T-cell (primary cell): ENCODE results near the gene LMX1B. TPM values are rescaled to one million over a fixed set of nuclear protein-coding genes. Genes with fewer than 3 reads are reported as not detected.

ENCODE experiments used
- ATAC-seq, 4 experiments: fragments of 200-7000 bp in 3 of 4; fragments of 150-1000 bp in 1 of 4; cut with Tn5 transposase; replicated peaks in 1 of 4; 1 replicate in 3 of 4; 2 replicates in 1 of 4; pipeline ENCODE4 v1.10.0; 2021; ENCODE audit warnings: moderate library complexity in 3 of 4, mild to moderate bottlenecking in 2 of 4, moderate number of reproducible peaks in 1 of 4
- CTCF ChIA-PET, 2 donors: fragments of 300-600 bp; sonication (Branson Sonifier 250); formaldehyde crosslinking; loops; one replicate each; lab custom pipeline; 2022; ENCODE audit warnings: antibody characterized with exemption in 2 of 2; lab: Charles Lee
- POLR2A ChIA-PET, 2 donors: fragments of 300-600 bp; sonication (Branson Sonifier 250); formaldehyde crosslinking; loops; one replicate each; lab custom pipeline; 2022; ENCODE audit warnings: antibody characterized with exemption in 2 of 2; lab: Charles Lee
- DNase-seq, 35 experiments: peaks; one replicate each; pipeline versions ENCODE4 v3.0.0 to v3.0.0-alpha.2; 2013 to 2023
- H3K27ac ChIP-seq: one replicate; pipeline ENCODE4 v1.5.1; 2013; ENCODE audit warnings: low read length
- H3K27me3 ChIP-seq, 2 experiments: replicated peaks in 1 of 2; 1 replicate in 1 of 2; 2 replicates in 1 of 2; pipeline versions ENCODE4 v1.6.1 to v1.7.0; 2013; ENCODE audit warnings: low read length in 1 of 2, mixed read lengths in 1 of 2; ENCODE audit not compliant: control insufficient read depth in 2 of 2, insufficient read depth in 2 of 2; ENCODE audit errors: extremely low read depth in 1 of 2
- H3K36me3 ChIP-seq, 2 donors: 1 replicate in 1 of 2; 2 replicates in 1 of 2; pipeline versions ENCODE4 v1.6.1 to v1.7.0; 2013; ENCODE audit warnings: low read length in 1 of 2; ENCODE audit not compliant: control insufficient read depth in 2 of 2, insufficient read depth in 1 of 2; ENCODE audit errors: extremely low read depth in 1 of 2
- H3K4me1 ChIP-seq, 2 experiments: 1 replicate in 1 of 2; 2 replicates in 1 of 2; pipeline versions ENCODE4 v1.6.1 to v1.7.0; 2013; ENCODE audit warnings: low read length in 2 of 2, mixed read lengths in 1 of 2; ENCODE audit not compliant: insufficient read depth in 2 of 2, control insufficient read depth in 1 of 2; ENCODE audit errors: extremely low read depth in 1 of 2
- H3K4me3 ChIP-seq, 2 donors: 1 replicate in 1 of 2; 2 replicates in 1 of 2; pipeline versions ENCODE4 v1.5.1 to v1.7.0; 2013; ENCODE audit warnings: mild to moderate bottlenecking in 2 of 2, low read length in 1 of 2, moderate library complexity in 1 of 2; ENCODE audit not compliant: control insufficient read depth in 1 of 2; ENCODE audit errors: extremely low read depth in 1 of 2
- H3K9me3 ChIP-seq: 2 replicates; pipeline ENCODE4 v1.7.0; 2013
- H3K27ac Mint-ChIP-seq, 2 donors: one replicate each; pipeline ENCODE4 v1.8.0; 2020 to 2021; ENCODE audit warnings: mild to moderate bottlenecking in 2 of 2, mixed read lengths in 2 of 2
- H3K27me3 Mint-ChIP-seq, 2 donors: one replicate each; pipeline ENCODE4 v1.8.0; 2021 to 2022; ENCODE audit warnings: mixed read lengths in 2 of 2
- H3K36me3 Mint-ChIP-seq: one replicate; pipeline ENCODE4 v1.8.0; 2021; ENCODE audit warnings: mixed read lengths
- H3K4me1 Mint-ChIP-seq, 3 donors: one replicate each; pipeline ENCODE4 v1.8.0; 2020 to 2022; ENCODE audit warnings: mixed read lengths in 3 of 3, mild to moderate bottlenecking in 1 of 3
- H3K4me3 Mint-ChIP-seq, 3 donors: one replicate each; pipeline ENCODE4 v1.8.0; 2020 to 2022; ENCODE audit warnings: mild to moderate bottlenecking in 3 of 3, mixed read lengths in 3 of 3, moderate library complexity in 3 of 3
- H3K9me3 Mint-ChIP-seq, 3 donors: one replicate each; pipeline ENCODE4 v1.8.0; 2020 to 2022; ENCODE audit warnings: mixed read lengths in 3 of 3
- WGBS: methylation state at CpG from one replicate; pipeline ENCODE4 v1.1.5; 2013; ENCODE audit warnings: missing lambda C conversion rate; ENCODE audit not compliant: insufficient coverage; 5-methylcytosine and 5-hydroxymethylcytosine counted together
- total RNA-seq, 35 experiments: library from RNA in 6 of 35; stranded (reverse) in 6 of 35; fragments of 120-200 nt in 1 of 35; gene quantifications; one replicate each; pipeline versions ENCODE4 v1.2.1 to v1.2.4 and lab custom pipeline; 2013 to 2026

The LMX1B gene
- total RNA-seq, 5 donors from 2014 or later (not counting 1 experiment from before 2014, with no cell fraction given): not detected

- Histone ChIP-seq H3K9me3 (no peaks in the 10 kb centered on the region), H3K4me3 (no peak overlapping the region), H3K36me3 (no peaks in the 10 kb centered on the region), H3K4me1 (peaks cover 0 to 7% of the 10 kb centered on the region in 2 experiments), H3K27me3 (peaks cover 2 to 74% of the 10 kb centered on the region in 2 experiments), H3K27ac (no peak overlapping the region)
- ChIA-PET CTCF (no interaction called here), POLR2A (no interaction called here)
- Mint-ChIP-seq H3K27ac (no peak overlapping the region), H3K9me3 (no peaks in the 10 kb centered on the region), H3K4me3 (no peak overlapping the region), H3K36me3 (no peaks in the 10 kb centered on the region), H3K27me3 (peaks cover 28 to 48% of the 10 kb centered on the region in 2 donors), H3K4me1 (peaks cover 0 to 2% (median 1%) of the 10 kb centered on the region in 3 donors)
- DNase-seq (no peak), ATAC-seq (no peak)
- 95% methylated on average over 16 of the region's 17 CpGs for WGBS
Measured at GRCh38 chr9:126661122-126661520, 47.4 kb downstream of the LMX1B start.

- H3K9me3 ChIP-seq: no peaks in the 10 kb centered on the region
- WGBS: 55% methylated on average over 6 of the region's 15 CpGs
- Mint-ChIP-seq H3K36me3 (no peaks in the 10 kb centered on the region), H3K4me3 (no peak overlapping the region), H3K27ac (no peak overlapping the region), H3K4me1 (peaks cover 0 to 7% (median 1%) of the 10 kb centered on the region in 3 donors), H3K9me3 (no peaks in the 10 kb centered on the region), H3K27me3 (peaks cover 30 to 49% of the 10 kb centered on the region in 2 donors)
- ATAC-seq (no peak), DNase-seq (no peak)
- H3K27ac ChIP-seq: no peak overlapping the region
- peaks cover 0 to 73% of the 10 kb centered on the region in 2 experiments for H3K27me3 ChIP-seq
- H3K36me3 ChIP-seq: no peaks in the 10 kb centered on the region
- peaks cover 0 to 7% of the 10 kb centered on the region in 2 experiments for H3K4me1 ChIP-seq
- POLR2A ChIA-PET: no interaction called here
- H3K4me3 ChIP-seq: no peak overlapping the region
- CTCF ChIA-PET: no interaction called here
Measured at GRCh38 chr9:126661521-126662251, 48.0 kb downstream of the LMX1B start.

GRCh38 chr9:126663661-126664072 lies 49.9 kb downstream of the LMX1B start:
- CTCF ChIA-PET: no interaction called here
- DNase-seq: no peak
- Mint-ChIP-seq H3K4me3 (no peak overlapping the region), H3K27me3 (peaks cover 26 to 37% of the 10 kb centered on the region in 2 donors), H3K4me1 (peaks cover 0 to 7% (median 1%) of the 10 kb centered on the region in 3 donors), H3K9me3 (no peaks in the 10 kb centered on the region), H3K27ac (no peak overlapping the region), H3K36me3 (no peaks in the 10 kb centered on the region)
- WGBS: 72% methylated on average over 7 of the region's 7 CpGs
- Histone ChIP-seq H3K4me3 (no peak overlapping the region), H3K4me1 (peaks cover 0 to 7% of the 10 kb centered on the region in 2 experiments), H3K9me3 (no peaks in the 10 kb centered on the region), H3K27ac (no peak overlapping the region), H3K36me3 (no peaks in the 10 kb centered on the region), H3K27me3 (peaks cover 0 to 77% of the 10 kb centered on the region in 2 experiments)
- POLR2A ChIA-PET: no interaction called here
- ATAC-seq: no peak

GRCh38 chr9:126664900-126665643 lies 51.3 kb downstream of the LMX1B start:
- CTCF ChIA-PET: interaction anchor here in 1 of 2 donors (0.5 kb wide), 1 partner anchor 12 kb away, joined by 3 read pairs; no protein-coding TSS in a partner anchor
- Mint-ChIP-seq H3K27ac (no peak overlapping the region), H3K36me3 (no peaks in the 10 kb centered on the region), H3K9me3 (no peaks in the 10 kb centered on the region), H3K27me3 (peaks cover 22 to 37% of the 10 kb centered on the region in 2 donors), H3K4me3 (no peak overlapping the region), H3K4me1 (peaks cover 0 to 7% (median 1%) of the 10 kb centered on the region in 3 donors)
- DNase-seq: no peak
- H3K9me3 ChIP-seq: no peaks in the 10 kb centered on the region
- WGBS: 5% methylated on average over 14 of the region's 25 CpGs
- H3K4me3 ChIP-seq: no peak overlapping the region
- no peak for ATAC-seq
- POLR2A ChIA-PET: no interaction called here
- H3K4me1 ChIP-seq: peaks cover 0 to 7% of the 10 kb centered on the region in 2 experiments
- H3K27me3 ChIP-seq: peaks cover 0 to 83% of the 10 kb centered on the region in 2 experiments
- H3K36me3 ChIP-seq: no peaks in the 10 kb centered on the region
- no peak overlapping the region for H3K27ac ChIP-seq

- Histone ChIP-seq H3K27me3 (peaks cover 0 to 86% of the 10 kb centered on the region in 2 experiments), H3K36me3 (no peaks in the 10 kb centered on the region)
- POLR2A ChIA-PET: no interaction called here
Measured at GRCh38 chr9:126665644-126666035, 51.9 kb downstream of the LMX1B start.

GRCh38 chr9:126666155-126666803 lies 52.6 kb downstream of the LMX1B start:
- POLR2A ChIA-PET: no interaction called here
- no peaks in the 10 kb centered on the region for H3K9me3 Mint-ChIP-seq
- DNase-seq (no peak), ATAC-seq (no peak)
- peaks cover 0 to 7% (median 1%) of the 10 kb centered on the region in 3 donors for H3K4me1 Mint-ChIP-seq
- H3K36me3 Mint-ChIP-seq: no peaks in the 10 kb centered on the region
- H3K4me3 Mint-ChIP-seq: no peak overlapping the region
- WGBS: 47% methylated on average over 13 of the region's 13 CpGs
- peaks cover 20 to 37% of the 10 kb centered on the region in 2 donors for H3K27me3 Mint-ChIP-seq
- CTCF ChIA-PET: interaction anchor here in 1 of 2 donors (0.7 kb wide), 1 partner anchor 168 kb away, joined by 3 read pairs; no protein-coding TSS in a partner anchor
- Histone ChIP-seq H3K4me3 (no peak overlapping the region), H3K4me1 (peaks cover 0 to 7% of the 10 kb centered on the region in 2 experiments), H3K36me3 (no peaks in the 10 kb centered on the region), H3K27me3 (peaks cover 0 to 87% of the 10 kb centered on the region in 2 experiments), H3K27ac (no peak overlapping the region), H3K9me3 (no peaks in the 10 kb centered on the region)
- no peak overlapping the region for H3K27ac Mint-ChIP-seq

More at GRCh38 chr9:126665644-126666035, 51.9 kb downstream of the LMX1B start:
- Mint-ChIP-seq H3K9me3 (no peaks in the 10 kb centered on the region), H3K27ac (no peak overlapping the region), H3K4me1 (peaks cover 0 to 7% (median 1%) of the 10 kb centered on the region in 3 donors), H3K36me3 (no peaks in the 10 kb centered on the region), H3K27me3 (peaks cover 20 to 37% of the 10 kb centered on the region in 2 donors), H3K4me3 (no peak overlapping the region)
- WGBS: 74% methylated on average over 7 of the region's 15 CpGs
- Histone ChIP-seq H3K9me3 (no peaks in the 10 kb centered on the region), H3K27ac (no peak overlapping the region), H3K4me3 (no peak overlapping the region), H3K4me1 (peaks cover 0 to 7% of the 10 kb centered on the region in 2 experiments)
- ATAC-seq (no peak), DNase-seq (no peak)
- CTCF ChIA-PET: interaction anchor here in 1 of 2 donors (0.5 kb wide), 1 partner anchor 13 kb away, joined by 3 read pairs; no protein-coding TSS in a partner anchor
